SK-N-SH treated with all-trans-retinoic acid at 6 μM for 48 hours (cell line): Measurements from ENCODE around the gene ZBTB24.

Source experiments
- ATAC-seq: fragments of 200-7000 bp; cut with Tn5 transposase; 3 replicates; pipeline ENCODE4 v1.9.1; 2020; ENCODE audit warnings: mild to moderate bottlenecking, moderate library complexity
- ARNTL ChIP-seq: fragments of 450-650 bp; formaldehyde crosslinking; IDR thresholded peaks from 2 replicates; pipeline ENCODE4 v1.5.0; 2020; ENCODE audit warnings: low read depth, mild to moderate bottlenecking, moderate library complexity, borderline replicate concordance
- BACH2 ChIP-seq: fragments of 250-450 bp; sonication (Bioruptor Pico); IDR thresholded peaks from 2 replicates; pipeline ENCODE4 v1.9.0; 2021; ENCODE audit warnings: mild to moderate bottlenecking, borderline replicate concordance
- CREB5 ChIP-seq: fragments of 250-450 bp; sonication (Bioruptor Pico); IDR thresholded peaks from 2 replicates; pipeline ENCODE4 v1.5.1; 2020; ENCODE audit warnings: low read depth, mild to moderate bottlenecking, moderate library complexity
- CSDC2 ChIP-seq: fragments of 250-450 bp; sonication (Bioruptor Pico); IDR thresholded peaks from 2 replicates; pipeline ENCODE4 v1.5.0; 2020; ENCODE audit warnings: mild to moderate bottlenecking, moderate library complexity
- CSRNP3 ChIP-seq: fragments of 250-450 bp; sonication (Bioruptor Pico); IDR thresholded peaks from 2 replicates; pipeline ENCODE4 v1.5.1; 2021; ENCODE audit warnings: mild to moderate bottlenecking, moderate library complexity
- ESRRG ChIP-seq: fragments of 250-450 bp; sonication (Bioruptor Pico); IDR thresholded peaks from 2 replicates; pipeline ENCODE4 v1.6.1; 2021; ENCODE audit warnings: mild to moderate bottlenecking
- GLIS3 ChIP-seq: fragments of 250-450 bp; sonication (Bioruptor Pico); IDR thresholded peaks from 2 replicates; pipeline ENCODE4 v1.5.0; 2020; ENCODE audit warnings: mild to moderate bottlenecking, moderate library complexity
- ISL1 ChIP-seq: fragments of 250-450 bp; sonication (Bioruptor Pico); IDR thresholded peaks from 2 replicates; pipeline ENCODE4 v2.1.2; 2022; ENCODE audit warnings: mild to moderate bottlenecking, moderate library complexity
- OSR1 ChIP-seq: fragments of 250-450 bp; sonication (Bioruptor Pico); IDR thresholded peaks from 2 replicates; pipeline ENCODE4 v1.8.0; 2022; ENCODE audit warnings: moderate library complexity, mild to moderate bottlenecking, inconsistent platforms
- POU6F1 ChIP-seq: fragments of 250-450 bp; sonication (Bioruptor Pico); IDR thresholded peaks from 2 replicates; pipeline ENCODE4 v1.8.0; 2021; ENCODE audit warnings: low read depth, mild to moderate bottlenecking, moderate library complexity, borderline replicate concordance
- RARB ChIP-seq: fragments of 250-450 bp; sonication (Bioruptor Pico); IDR thresholded peaks from 2 replicates; pipeline ENCODE4 v1.8.0; 2021; ENCODE audit warnings: mild to moderate bottlenecking, moderate library complexity
- SNAI2 ChIP-seq: fragments of 250-450 bp; sonication (Bioruptor Pico); IDR thresholded peaks from 2 replicates; pipeline ENCODE4 v1.5.0; 2020; ENCODE audit warnings: mild to moderate bottlenecking, moderate library complexity
- TCF4 ChIP-seq: fragments of 250-450 bp; sonication (Bioruptor Pico); IDR thresholded peaks from 2 replicates; pipeline ENCODE4 v1.8.0; 2021; ENCODE audit warnings: mild to moderate bottlenecking, moderate library complexity, borderline replicate concordance
- TOX ChIP-seq: fragments of 250-450 bp; sonication (Bioruptor Pico); IDR thresholded peaks from 2 replicates; pipeline ENCODE4 v1.8.0; 2021; ENCODE audit warnings: mild to moderate bottlenecking, moderate library complexity, borderline replicate concordance
- TSHZ2 ChIP-seq: fragments of 250-450 bp; sonication (Bioruptor Pico); IDR thresholded peaks from 2 replicates; pipeline ENCODE4 v1.5.0; 2020; ENCODE audit warnings: mild to moderate bottlenecking, moderate library complexity
- ZC3H10 ChIP-seq: fragments of 250-450 bp; sonication (Bioruptor Pico); IDR thresholded peaks from 2 replicates; pipeline ENCODE4 v1.5.1; 2021; ENCODE audit warnings: mild to moderate bottlenecking, moderate library complexity
- ZFP3 ChIP-seq: fragments of 250-450 bp; sonication (Bioruptor Pico); IDR thresholded peaks from 2 replicates; pipeline ENCODE4 v1.5.0; 2020; ENCODE audit warnings: mild to moderate bottlenecking, moderate library complexity
- ZFP30 ChIP-seq: fragments of 450-650 bp; formaldehyde crosslinking; IDR thresholded peaks from 2 replicates; pipeline ENCODE4 v1.5.0; 2022; ENCODE audit warnings: mild to moderate bottlenecking, moderate library complexity
- ZNF565 ChIP-seq: fragments of 450-650 bp; formaldehyde crosslinking; conservative IDR thresholded peaks from 2 replicates; pipeline ENCODE4 v1.5.0; 2020; ENCODE audit warnings: low read depth, mild to moderate bottlenecking, moderate library complexity
- ZNF70 ChIP-seq: fragments of 450-650 bp; formaldehyde crosslinking; IDR thresholded peaks from 2 replicates; pipeline ENCODE4 v1.5.0; 2020; ENCODE audit warnings: mild to moderate bottlenecking, moderate library complexity
- ZNF8 ChIP-seq: fragments of 450-650 bp; formaldehyde crosslinking; IDR thresholded peaks from 2 replicates; pipeline ENCODE4 v1.5.0; 2020; ENCODE audit warnings: mild to moderate bottlenecking, moderate library complexity

The ZBTB24 gene

GRCh38 chr6:109507490-109508072 is 24.6 kb upstream of the ZBTB24 start:
- no peak for TF ChIP-seq CSDC2 (CRISPR knock-in tag)
- no peak for TF ChIP-seq POU6F1 (CRISPR knock-in tag)
- TF ChIP-seq ZC3H10 (CRISPR knock-in tag), result no peak
- no peak for TF ChIP-seq CREB5 (CRISPR knock-in tag)
- no peak for TF ChIP-seq OSR1 (CRISPR knock-in tag)
- no peak for TF ChIP-seq TOX
- TF ChIP-seq GLIS3, result no peak
- TF ChIP-seq ZNF8 (CRISPR knock-in tag), result no peak
- TF ChIP-seq CSRNP3 (CRISPR knock-in tag), result no peak
- TF ChIP-seq ZNF565 (CRISPR knock-in tag), result no peak
- TF ChIP-seq TCF4 (CRISPR knock-in tag), result no peak
- no peak for TF ChIP-seq ISL1 (CRISPR knock-in tag)
- TF ChIP-seq BACH2 (CRISPR knock-in tag), result no peak
- TF ChIP-seq ESRRG (CRISPR knock-in tag), result no peak
- TF ChIP-seq ARNTL (CRISPR knock-in tag), result no peak
- no peak for TF ChIP-seq TSHZ2 (CRISPR knock-in tag)
- no peak for TF ChIP-seq ZNF70 (CRISPR knock-in tag)
- no peak for TF ChIP-seq SNAI2 (CRISPR knock-in tag)
- TF ChIP-seq ZFP30, result no peak
- ATAC-seq, result no peak

GRCh38 chr6:109506841-109507240 is 23.8 kb upstream of the ZBTB24 start:
- no peak for TF ChIP-seq ZNF70 (CRISPR knock-in tag)
- no peak for TF ChIP-seq OSR1 (CRISPR knock-in tag)
- TF ChIP-seq CREB5 (CRISPR knock-in tag), result no peak
- TF ChIP-seq TOX, result no peak
- no peak for TF ChIP-seq ZFP3 (CRISPR knock-in tag)
- TF ChIP-seq GLIS3, result no peak
- TF ChIP-seq ZNF565 (CRISPR knock-in tag), result no peak
- TF ChIP-seq ZNF8 (CRISPR knock-in tag), result no peak
- TF ChIP-seq ZC3H10 (CRISPR knock-in tag), result no peak
- no peak for ATAC-seq

GRCh38 chr6:109506314-109506713 is 23.3 kb upstream of the ZBTB24 start:
- ATAC-seq, result no peak
- TF ChIP-seq CSRNP3 (CRISPR knock-in tag) (no peak), TOX (no peak), ZC3H10 (CRISPR knock-in tag) (no peak), ZFP3 (CRISPR knock-in tag) (no peak), POU6F1 (CRISPR knock-in tag) (no peak), OSR1 (CRISPR knock-in tag) (no peak), CREB5 (CRISPR knock-in tag) (no peak), ZNF8 (CRISPR knock-in tag) (no peak), RARB (CRISPR knock-in tag) (no peak), CSDC2 (CRISPR knock-in tag) (no peak), SNAI2 (CRISPR knock-in tag) (no peak)
